HG03060 (cell line): ENCODE results near the gene C1orf232.

Experiments
- ATAC-seq: cut with Tn5 transposase; IDR thresholded peaks from one replicate; pipeline ENCODE4 v1.9.1; 2021; ENCODE audit warnings: low read depth, moderate number of reproducible peaks; ENCODE audit not compliant: unreplicated experiment

The C1orf232 gene

DNA sequence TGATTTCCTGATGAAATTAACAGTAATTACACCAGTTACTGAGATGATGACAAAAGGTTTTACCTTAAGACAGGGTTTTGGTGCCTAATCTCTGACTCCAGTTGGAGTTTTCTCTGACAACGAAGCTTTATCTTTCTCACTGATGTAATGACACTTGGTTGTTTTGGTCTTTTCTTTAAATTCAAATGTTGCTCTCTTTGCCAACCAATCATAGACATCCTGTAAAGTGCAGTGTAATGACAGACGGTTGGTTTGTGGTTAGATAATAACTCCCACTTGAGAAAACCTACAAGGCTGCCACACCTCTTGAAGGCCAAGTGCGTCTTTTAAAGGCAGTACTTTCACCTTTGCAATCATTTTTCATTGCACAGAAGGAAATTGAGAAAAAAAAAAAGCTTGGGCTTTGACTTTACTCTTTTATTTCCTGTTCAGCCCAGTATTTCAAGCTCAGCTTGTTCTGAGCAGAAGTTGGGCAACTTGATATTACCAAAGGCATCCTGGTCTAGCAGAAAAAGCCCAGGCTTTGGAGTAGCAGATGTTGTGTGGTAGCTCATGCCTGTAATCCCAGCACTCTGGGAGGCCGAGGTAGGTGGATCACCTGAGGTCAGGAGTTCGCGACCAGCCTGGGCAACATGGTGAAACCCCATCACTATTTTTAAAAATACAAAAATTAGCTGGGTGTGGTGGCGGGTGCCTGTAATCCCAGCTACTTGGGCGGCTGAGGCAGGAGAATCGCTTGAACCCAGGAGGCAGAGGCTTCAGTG, 42.3 kb downstream of the C1orf232 start:
- ATAC-seq, result peak; percentile 70

DNA sequence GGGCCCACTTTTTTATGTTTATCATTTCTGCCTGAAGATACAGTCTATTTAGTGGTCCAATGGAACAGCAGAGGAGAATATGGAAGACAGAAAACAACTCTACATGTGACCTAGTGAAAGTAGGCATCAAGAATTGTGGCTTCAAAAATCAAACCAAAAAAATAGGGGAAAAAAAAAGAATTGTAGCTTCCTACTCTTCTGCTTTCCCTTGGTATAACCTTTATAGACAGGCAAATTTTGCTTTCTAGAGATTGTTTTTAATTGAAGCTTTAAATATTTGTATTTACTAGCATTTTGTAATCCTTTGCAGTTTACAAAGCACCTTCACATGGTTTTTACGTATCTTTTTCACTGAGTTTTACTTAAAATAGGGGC, 42.8 kb downstream of the C1orf232 start:
- ATAC-seq, result no peak

DNA sequence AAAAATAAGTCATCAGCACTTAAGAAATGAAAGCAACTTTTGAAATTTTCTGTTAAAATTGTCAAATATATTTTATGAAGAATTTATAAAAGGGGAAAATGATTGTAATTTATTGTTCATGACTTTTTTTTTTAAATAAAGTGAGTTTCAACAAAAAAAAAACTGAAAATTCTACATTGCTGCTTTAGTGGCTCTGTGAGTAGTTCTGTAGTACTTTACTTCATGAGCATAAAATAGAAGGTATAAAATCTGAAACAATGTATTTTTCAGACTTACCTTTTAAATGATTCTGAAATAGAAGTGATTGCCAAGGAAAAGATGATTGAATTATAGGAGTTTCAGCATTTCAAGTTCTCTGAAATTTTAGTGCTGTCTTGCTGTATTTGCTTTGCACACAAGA, 43.4 kb downstream of the C1orf232 start:
- ATAC-seq, result no peak

DNA sequence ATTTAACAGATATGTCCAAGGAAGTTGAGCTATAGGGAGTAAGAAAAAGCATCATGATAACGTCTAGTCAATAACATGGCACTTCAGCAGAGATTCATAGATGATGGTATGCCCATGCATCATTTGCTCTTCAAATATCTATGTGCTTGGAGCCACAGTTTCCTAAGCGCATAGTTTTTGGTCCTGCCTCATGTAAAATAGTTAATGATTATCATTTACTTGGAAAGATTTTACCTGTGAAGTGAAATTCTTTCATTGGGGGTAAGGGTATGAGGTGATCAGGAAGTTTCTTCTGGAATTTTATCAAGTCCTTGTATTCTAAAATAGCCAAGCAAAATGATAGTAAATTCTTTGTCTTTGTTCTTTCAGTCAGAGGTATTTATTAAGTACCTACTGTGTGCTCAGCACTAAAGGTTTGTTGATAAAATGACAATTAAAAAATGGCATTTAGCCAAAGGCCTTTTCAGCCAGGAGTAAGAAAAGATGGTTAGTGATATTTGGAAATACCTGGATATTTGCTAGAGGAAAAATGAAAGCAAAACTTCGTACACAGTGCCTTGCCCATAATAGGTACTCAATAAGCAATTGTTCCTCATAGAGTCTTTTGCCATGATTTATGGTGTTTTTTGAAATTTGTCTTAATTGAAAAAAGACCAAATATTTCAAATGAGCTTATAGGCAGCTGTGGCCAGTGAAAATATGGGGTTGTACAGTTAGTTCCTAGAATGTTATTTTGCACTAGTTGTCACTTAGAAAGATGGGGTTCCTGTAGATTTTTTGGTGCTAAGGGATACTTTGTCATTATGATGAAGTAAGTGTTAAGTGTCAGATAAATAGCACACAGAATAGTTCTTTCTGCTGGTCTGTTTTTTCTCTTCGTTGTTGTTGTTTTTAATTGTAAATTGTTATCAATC, 44.1 kb downstream of the C1orf232 start:
- ATAC-seq, result no peak

DNA sequence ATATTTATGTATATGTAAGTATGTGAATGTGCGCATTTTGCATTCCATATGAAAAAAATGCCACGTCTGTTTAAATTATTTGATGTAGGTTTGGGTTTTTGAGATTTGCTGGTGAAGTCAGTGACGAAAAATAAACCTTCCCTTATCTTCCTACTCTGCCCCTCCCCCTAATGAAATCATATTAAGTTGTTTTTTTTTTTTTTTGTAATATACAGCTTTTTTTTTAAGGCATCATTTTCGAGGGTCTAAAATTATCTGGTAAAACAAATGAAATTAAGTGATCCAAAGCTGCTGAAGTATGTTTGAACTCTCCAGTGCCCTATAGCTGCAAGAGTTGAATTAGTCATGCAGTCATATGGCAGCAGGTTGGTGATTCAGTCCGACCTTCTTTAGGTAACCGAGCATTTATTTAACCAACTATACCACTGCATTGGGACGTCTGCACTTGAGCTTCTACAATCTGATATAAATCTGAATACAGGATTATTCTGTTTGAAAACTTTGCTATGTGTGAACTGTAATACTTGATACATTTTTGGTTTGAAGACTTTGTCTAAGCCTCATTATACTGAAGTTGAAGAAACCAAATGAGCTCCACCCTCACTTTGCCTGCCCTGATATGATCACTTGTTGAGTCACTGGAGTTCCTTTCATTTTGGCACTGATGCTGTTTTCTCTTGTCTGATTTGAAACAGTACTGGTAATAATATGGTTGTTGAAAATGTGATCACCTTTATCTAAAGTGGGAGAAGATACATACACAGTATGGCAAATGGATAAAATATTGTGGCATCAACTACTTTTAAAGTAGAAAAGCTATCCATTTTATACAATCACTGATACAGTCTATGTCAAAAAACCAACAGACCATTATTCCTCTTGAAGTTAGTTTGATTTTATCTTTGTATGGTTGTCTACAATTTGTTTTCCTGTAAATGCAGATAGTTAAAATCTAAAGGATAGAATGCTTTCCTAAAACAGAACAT, 45.5 kb downstream of the C1orf232 start:
- no peak for ATAC-seq

DNA sequence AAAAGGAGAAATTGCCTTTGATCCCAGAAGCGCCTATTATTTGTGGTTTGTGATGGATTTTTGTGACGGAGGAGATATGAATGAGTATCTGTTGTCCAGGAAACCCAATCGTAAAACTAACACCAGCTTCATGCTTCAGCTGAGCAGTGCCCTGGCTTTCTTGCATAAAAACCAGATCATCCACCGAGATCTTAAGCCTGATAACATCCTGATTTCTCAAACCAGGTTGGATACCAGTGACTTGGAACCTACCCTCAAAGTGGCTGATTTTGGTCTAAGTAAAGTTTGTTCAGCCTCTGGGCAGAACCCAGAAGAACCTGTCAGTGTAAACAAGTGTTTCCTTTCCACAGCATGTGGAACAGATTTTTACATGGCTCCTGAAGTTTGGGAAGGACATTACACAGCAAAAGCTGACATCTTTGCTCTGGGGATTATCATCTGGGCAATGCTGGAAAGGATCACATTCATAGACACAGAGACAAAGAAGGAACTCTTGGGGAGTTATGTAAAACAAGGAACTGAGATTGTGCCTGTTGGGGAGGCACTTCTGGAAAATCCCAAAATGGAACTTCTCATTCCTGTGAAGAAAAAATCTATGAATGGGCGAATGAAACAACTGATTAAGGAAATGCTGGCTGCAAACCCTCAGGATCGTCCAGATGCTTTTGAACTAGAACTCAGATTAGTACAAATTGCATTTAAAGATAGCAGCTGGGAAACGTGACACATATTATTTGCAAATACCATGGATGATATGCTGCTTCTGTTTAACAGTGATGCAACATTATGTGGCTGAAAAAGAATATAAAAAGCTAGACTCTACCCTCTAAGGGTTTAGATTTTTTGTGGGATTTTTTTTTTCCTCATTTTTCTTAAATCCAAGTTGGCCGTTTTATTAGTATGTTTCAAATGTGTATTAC, 46.6 kb downstream of the C1orf232 start:
- ATAC-seq, result no peak

DNA sequence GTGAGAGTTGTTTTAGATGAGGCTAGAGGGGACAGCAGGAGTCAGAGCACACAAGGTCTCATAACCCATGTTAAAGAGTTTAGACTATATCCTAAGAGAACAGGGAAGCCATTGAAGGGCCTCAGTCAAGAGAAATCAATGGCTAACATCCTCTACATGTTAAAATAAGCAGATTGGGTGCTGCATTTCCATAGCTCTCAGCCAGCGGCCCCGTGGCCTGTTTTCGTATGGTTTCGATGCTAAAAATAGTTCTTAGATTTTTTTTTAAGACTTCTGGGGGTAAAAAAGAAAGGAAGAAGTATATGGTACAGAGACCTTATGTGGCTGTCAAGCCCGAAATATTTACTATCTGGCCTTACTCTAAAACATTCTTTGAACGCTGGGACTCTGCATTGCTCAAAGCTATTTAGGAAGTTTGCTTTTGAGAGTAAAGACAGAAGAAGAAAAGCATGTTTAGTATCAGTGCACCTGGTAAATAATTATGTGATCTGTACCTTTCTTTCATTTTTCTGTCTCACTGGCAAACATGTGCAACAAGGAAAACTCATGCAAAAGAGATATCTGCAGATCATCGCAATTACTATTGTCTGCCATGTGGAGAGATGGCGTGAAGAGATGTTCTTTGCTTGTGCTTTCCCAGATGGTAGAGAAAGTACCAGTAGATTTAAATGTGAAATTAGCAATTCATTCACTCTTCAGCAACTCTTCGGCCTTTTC, 48.7 kb downstream of the C1orf232 start:
- no peak for ATAC-seq

DNA sequence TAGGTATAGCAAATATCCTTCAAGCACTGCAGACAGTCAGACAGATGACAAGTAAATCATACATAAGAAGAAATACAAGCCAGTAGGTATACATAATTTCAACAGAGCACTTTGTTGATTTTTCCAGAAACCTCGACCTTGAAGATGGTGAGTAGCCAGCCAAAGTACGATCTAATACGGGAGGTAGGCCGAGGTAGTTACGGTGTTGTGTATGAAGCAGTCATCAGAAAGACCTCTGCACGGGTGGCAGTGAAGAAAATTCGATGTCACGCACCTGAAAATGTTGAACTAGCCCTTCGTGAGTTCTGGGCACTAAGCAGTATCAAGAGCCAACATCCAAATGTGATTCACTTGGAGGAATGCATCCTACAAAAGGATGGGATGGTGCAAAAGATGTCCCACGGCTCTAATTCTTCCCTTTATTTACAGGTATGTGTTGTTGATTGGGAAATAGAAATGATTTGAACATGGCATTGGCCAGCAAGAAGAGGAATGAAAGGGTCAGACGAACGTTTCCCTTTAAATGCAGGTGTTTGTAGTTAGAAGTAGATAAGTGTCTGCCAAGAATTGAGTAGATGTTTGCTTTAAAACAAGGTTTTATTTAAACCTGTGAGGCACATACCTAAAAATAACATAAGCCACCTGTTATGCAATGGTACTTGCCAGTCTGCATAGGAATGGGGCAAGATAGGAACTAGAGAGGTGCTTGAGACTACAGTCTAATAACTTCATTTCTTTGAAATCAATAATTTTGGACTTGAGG, 54.4 kb downstream of the C1orf232 start:
- ATAC-seq, result no peak
